Activated CD4-positive, alpha-beta memory T cell treated with anti-CD3 and anti-CD28 coated beads for 36 hours (primary cell): ENCODE measurements around the gene KAZN. TPM values are rescaled to one million over a fixed set of nuclear protein-coding genes. Genes with fewer than 3 reads are reported as not detected.

Source experiments
- CTCF ChIA-PET: fragments of 350-600 bp; sonication (Branson Sonifier 250); formaldehyde crosslinking; loops from one replicate; lab custom pipeline; 2021; ENCODE audit warnings: antibody characterized with exemption, inconsistent platforms; lab: Charles Lee
- POLR2A ChIA-PET: fragments of 350-600 bp; sonication (Branson Sonifier 250); formaldehyde crosslinking; loops from one replicate; lab custom pipeline; 2021; ENCODE audit warnings: antibody characterized with exemption; lab: Charles Lee
- DNase-seq: peaks from one replicate; pipeline ENCODE4 v3.0.0-alpha.2; 2020
- H3K27ac Mint-ChIP-seq: one replicate; pipeline ENCODE4 v1.8.0; 2021; ENCODE audit warnings: mixed read lengths
- H3K27me3 Mint-ChIP-seq: one replicate; pipeline ENCODE4 v1.8.0; 2021; ENCODE audit warnings: mixed read lengths
- H3K36me3 Mint-ChIP-seq: one replicate; pipeline ENCODE4 v1.8.0; 2021; ENCODE audit warnings: mixed read lengths
- H3K4me1 Mint-ChIP-seq: one replicate; pipeline ENCODE4 v1.8.0; 2021; ENCODE audit warnings: low read depth, mixed read lengths
- H3K4me3 Mint-ChIP-seq: one replicate; pipeline ENCODE4 v1.8.0; 2021; ENCODE audit warnings: mild to moderate bottlenecking, mixed read lengths
- H3K9me3 Mint-ChIP-seq: one replicate; pipeline ENCODE4 v1.8.0; 2021; ENCODE audit warnings: mixed read lengths
- intact Hi-C: fragments of 100-400 bp; cut with micrococcal nuclease; formaldehyde crosslinking; loops from one replicate; pipeline ENCODE4 v1.15.1; 2023
- total RNA-seq, 2 experiments: library from RNA; stranded (reverse); gene quantifications; one replicate each; pipeline ENCODE4 v1.2.3, GENCODE V29; 2021

The KAZN gene
- total RNA-seq, result under 1 TPM; 0.31 to 0.33 TPM

- intact Hi-C loops, result no loop called here
- no peak for DNase-seq
- H3K27me3 Mint-ChIP-seq, result peaks cover 47% of the 10 kb centered on the region
- ChIA-PET POLR2A (no interaction called here), CTCF (no interaction called here)
- H3K27ac Mint-ChIP-seq, result no peak within 1 kb of the TSS
- H3K36me3 Mint-ChIP-seq, result no peaks in the 10 kb centered on the region
- H3K4me1 Mint-ChIP-seq, result no peaks in the 10 kb centered on the region
- no peak within 1 kb of the TSS for H3K4me3 Mint-ChIP-seq
- no peaks in the 10 kb centered on the region for H3K9me3 Mint-ChIP-seq
These were observed at the start of gene KAZN for GRCh38 chr1:14598498-14599182. Gene KAZN, plus strand, starts transcription at chr1:14598685.

- peaks cover 4% of the 10 kb centered on the region for H3K27me3 Mint-ChIP-seq
- no peaks in the 10 kb centered on the region for H3K36me3 Mint-ChIP-seq
- POLR2A ChIA-PET, result no interaction called here
- peaks cover 5% of the 10 kb centered on the region for H3K9me3 Mint-ChIP-seq
- H3K4me1 Mint-ChIP-seq, result no peaks in the 10 kb centered on the region
- CTCF ChIA-PET, result no interaction called here
- intact Hi-C loops, result no loop called here
- DNase-seq, result no peak
- H3K27ac Mint-ChIP-seq, result no peak overlapping the region
- H3K4me3 Mint-ChIP-seq, result no peak overlapping the region
These were observed 48.4 kb upstream of the KAZN start for GRCh38 chr1:14549897-14550620.

- intact Hi-C loops, result no loop called here
- peaks cover 4% of the 10 kb centered on the region for H3K27me3 Mint-ChIP-seq
- no peaks in the 10 kb centered on the region for H3K9me3 Mint-ChIP-seq
- no peak overlapping the region for H3K4me3 Mint-ChIP-seq
- POLR2A ChIA-PET, result no interaction called here
- no peaks in the 10 kb centered on the region for H3K4me1 Mint-ChIP-seq
- DNase-seq, result no peak
- no peak overlapping the region for H3K27ac Mint-ChIP-seq
- CTCF ChIA-PET, result no interaction called here
- no peaks in the 10 kb centered on the region for H3K36me3 Mint-ChIP-seq
These were observed 47.1 kb upstream of the KAZN start for GRCh38 chr1:14551386-14551785.

- no peak overlapping the region for H3K27ac Mint-ChIP-seq
- H3K36me3 Mint-ChIP-seq, result no peaks in the 10 kb centered on the region
- CTCF ChIA-PET, result no interaction called here
These were observed 46.1 kb upstream of the KAZN start for GRCh38 chr1:14552246-14552965.

GRCh38 chr1:14553711-14554110 lies 44.8 kb upstream of the KAZN start:
- POLR2A ChIA-PET, result interaction anchor here (0.8 kb wide), 1 partner anchor 80 kb away, joined by 5 read pairs; no protein-coding TSS in a partner anchor
- Mint-ChIP-seq H3K27ac (no peak overlapping the region), H3K27me3 (peaks cover 4% of the 10 kb centered on the region), H3K4me3 (no peak overlapping the region), H3K9me3 (no peaks in the 10 kb centered on the region), H3K36me3 (no peaks in the 10 kb centered on the region), H3K4me1 (no peaks in the 10 kb centered on the region)
- DNase-seq, result no peak
- intact Hi-C loops, result no loop called here
- CTCF ChIA-PET, result no interaction called here

More at GRCh38 chr1:14552246-14552965, 46.1 kb upstream of the KAZN start:
- POLR2A ChIA-PET, result no interaction called here
- no peak for DNase-seq
- Mint-ChIP-seq H3K9me3 (no peaks in the 10 kb centered on the region), H3K4me1 (no peaks in the 10 kb centered on the region), H3K27me3 (peaks cover 7% of the 10 kb centered on the region), H3K4me3 (no peak overlapping the region)
- intact Hi-C loops, result no loop called here

- no peaks in the 10 kb centered on the region for H3K9me3 Mint-ChIP-seq
- no peaks in the 10 kb centered on the region for H3K36me3 Mint-ChIP-seq
- intact Hi-C loops, result no loop called here
- H3K27me3 Mint-ChIP-seq, result peaks cover 3% of the 10 kb centered on the region
- no peak overlapping the region for H3K4me3 Mint-ChIP-seq
- DNase-seq, result no peak
- POLR2A ChIA-PET, result no interaction called here
- H3K27ac Mint-ChIP-seq, result no peak overlapping the region
- CTCF ChIA-PET, result no interaction called here
- no peaks in the 10 kb centered on the region for H3K4me1 Mint-ChIP-seq
These were observed 43.4 kb upstream of the KAZN start for GRCh38 chr1:14555091-14555490.

GRCh38 chr1:14561014-14561693 lies 37.3 kb upstream of the KAZN start:
- H3K36me3 Mint-ChIP-seq, result no peaks in the 10 kb centered on the region
- POLR2A ChIA-PET, result no interaction called here
- CTCF ChIA-PET, result no interaction called here

GRCh38 chr1:14565090-14565489 lies 33.4 kb upstream of the KAZN start:
- H3K27me3 Mint-ChIP-seq, result peaks cover 1% of the 10 kb centered on the region
- H3K27ac Mint-ChIP-seq, result no peak overlapping the region
- H3K9me3 Mint-ChIP-seq, result peaks cover 11% of the 10 kb centered on the region
- ChIA-PET POLR2A (no interaction called here), CTCF (no interaction called here)
- H3K4me3 Mint-ChIP-seq, result no peak overlapping the region
- intact Hi-C loops, result no loop called here
- DNase-seq, result no peak
- H3K4me1 Mint-ChIP-seq, result no peaks in the 10 kb centered on the region
- no peaks in the 10 kb centered on the region for H3K36me3 Mint-ChIP-seq

More at GRCh38 chr1:14561014-14561693, 37.3 kb upstream of the KAZN start:
- H3K4me3 Mint-ChIP-seq, result no peak overlapping the region
- peaks cover 4% of the 10 kb centered on the region for H3K9me3 Mint-ChIP-seq
- H3K4me1 Mint-ChIP-seq, result no peaks in the 10 kb centered on the region
- no peak for DNase-seq
- intact Hi-C loops, result no loop called here
- no peak overlapping the region for H3K27ac Mint-ChIP-seq
- peaks cover 3% of the 10 kb centered on the region for H3K27me3 Mint-ChIP-seq

GRCh38 chr1:14567056-14567455 lies 31.4 kb upstream of the KAZN start:
- DNase-seq, result no peak
- no peaks in the 10 kb centered on the region for H3K4me1 Mint-ChIP-seq
- ChIA-PET CTCF (no interaction called here), POLR2A (no interaction called here)
- H3K9me3 Mint-ChIP-seq, result peaks cover 14% of the 10 kb centered on the region
- peaks cover 9% of the 10 kb centered on the region for H3K27me3 Mint-ChIP-seq
- no peak overlapping the region for H3K27ac Mint-ChIP-seq
- intact Hi-C loops, result no loop called here
- H3K36me3 Mint-ChIP-seq, result no peaks in the 10 kb centered on the region
- no peak overlapping the region for H3K4me3 Mint-ChIP-seq

- ChIA-PET CTCF (no interaction called here), POLR2A (no interaction called here)
- Mint-ChIP-seq H3K4me3 (no peak overlapping the region), H3K27ac (no peak overlapping the region), H3K27me3 (peaks cover 10% of the 10 kb centered on the region), H3K9me3 (peaks cover 14% of the 10 kb centered on the region), H3K4me1 (no peaks in the 10 kb centered on the region), H3K36me3 (no peaks in the 10 kb centered on the region)
- no peak for DNase-seq
- intact Hi-C loops, result no loop called here
These were observed 30.6 kb upstream of the KAZN start for GRCh38 chr1:14567903-14568302.

- H3K36me3 Mint-ChIP-seq, result no peaks in the 10 kb centered on the region
- no peaks in the 10 kb centered on the region for H3K4me1 Mint-ChIP-seq
- ChIA-PET CTCF (no interaction called here), POLR2A (no interaction called here)
- no peak overlapping the region for H3K27ac Mint-ChIP-seq
- H3K9me3 Mint-ChIP-seq, result peaks cover 14% of the 10 kb centered on the region
- H3K4me3 Mint-ChIP-seq, result no peak overlapping the region
- peaks cover 10% of the 10 kb centered on the region for H3K27me3 Mint-ChIP-seq
- intact Hi-C loops, result no loop called here
- DNase-seq, result no peak
These were observed 29.6 kb upstream of the KAZN start for GRCh38 chr1:14568716-14569355.

- CTCF ChIA-PET, result no interaction called here
- intact Hi-C loops, result no loop called here
- no peak overlapping the region for H3K27ac Mint-ChIP-seq
- peaks cover 11% of the 10 kb centered on the region for H3K27me3 Mint-ChIP-seq
- no peak for DNase-seq
- H3K36me3 Mint-ChIP-seq, result no peaks in the 10 kb centered on the region
- H3K9me3 Mint-ChIP-seq, result peaks cover 16% of the 10 kb centered on the region
- no peak overlapping the region for H3K4me3 Mint-ChIP-seq
- POLR2A ChIA-PET, result no interaction called here
- no peaks in the 10 kb centered on the region for H3K4me1 Mint-ChIP-seq
These were observed 28.0 kb upstream of the KAZN start for GRCh38 chr1:14570514-14570913.
